WERI-Rb-1 (cell line): Measurements from ENCODE around the gene FOXL1.

Experiments used
- DNase-seq: peaks from one replicate; pipeline ENCODE4 v3.0.0-alpha.2; 2020
- H3K27ac ChIP-seq: fragments of 250-450 bp; sonication (Bioruptor Pico); 2 replicates; pipeline ENCODE4 v1.5.1; 2020; ENCODE audit warnings: mild to moderate bottlenecking, moderate library complexity
- H3K27me3 ChIP-seq: fragments of 250-450 bp; sonication (Bioruptor Pico); 2 replicates; pipeline ENCODE4 v1.5.1; 2021; ENCODE audit warnings: mild to moderate bottlenecking, low read depth, moderate library complexity; ENCODE audit not compliant: insufficient read depth, severe bottlenecking
- H3K36me3 ChIP-seq: fragments of 250-450 bp; sonication (Bioruptor Pico); 2 replicates; pipeline ENCODE4 v1.5.1; 2020; ENCODE audit warnings: mild to moderate bottlenecking, moderate library complexity
- H3K4me3 ChIP-seq: 2 replicates; pipeline ENCODE4 v1.5.1; 2011; ENCODE audit warnings: low read depth, mild to moderate bottlenecking, control low read depth, low read length
- H3K9me3 ChIP-seq: fragments of 250-450 bp; sonication (Bioruptor Pico); 2 replicates; pipeline ENCODE4 v1.5.1; 2021; ENCODE audit warnings: mild to moderate bottlenecking, moderate library complexity; ENCODE audit not compliant: severe bottlenecking
- TF ChIP-seq, protein P1 (sequence below): IDR thresholded peaks from 2 replicates; pipeline ENCODE4 v1.5.1; 2011; ENCODE audit warnings: low read depth, mild to moderate bottlenecking, control low read depth, inconsistent platforms, low read length

FOXL1 gene

GRCh38 chr16:86565181-86565631 lies 13.1 kb upstream of the FOXL1 start:
- Histone ChIP-seq H3K36me3 (no peaks in the 10 kb centered on the region), H3K4me3 (no peak overlapping the region), H3K27me3 (peaks cover 40% of the 10 kb centered on the region), H3K27ac (no peak overlapping the region), H3K9me3 (no peaks in the 10 kb centered on the region)
- TF ChIP-seq, protein P1, sequence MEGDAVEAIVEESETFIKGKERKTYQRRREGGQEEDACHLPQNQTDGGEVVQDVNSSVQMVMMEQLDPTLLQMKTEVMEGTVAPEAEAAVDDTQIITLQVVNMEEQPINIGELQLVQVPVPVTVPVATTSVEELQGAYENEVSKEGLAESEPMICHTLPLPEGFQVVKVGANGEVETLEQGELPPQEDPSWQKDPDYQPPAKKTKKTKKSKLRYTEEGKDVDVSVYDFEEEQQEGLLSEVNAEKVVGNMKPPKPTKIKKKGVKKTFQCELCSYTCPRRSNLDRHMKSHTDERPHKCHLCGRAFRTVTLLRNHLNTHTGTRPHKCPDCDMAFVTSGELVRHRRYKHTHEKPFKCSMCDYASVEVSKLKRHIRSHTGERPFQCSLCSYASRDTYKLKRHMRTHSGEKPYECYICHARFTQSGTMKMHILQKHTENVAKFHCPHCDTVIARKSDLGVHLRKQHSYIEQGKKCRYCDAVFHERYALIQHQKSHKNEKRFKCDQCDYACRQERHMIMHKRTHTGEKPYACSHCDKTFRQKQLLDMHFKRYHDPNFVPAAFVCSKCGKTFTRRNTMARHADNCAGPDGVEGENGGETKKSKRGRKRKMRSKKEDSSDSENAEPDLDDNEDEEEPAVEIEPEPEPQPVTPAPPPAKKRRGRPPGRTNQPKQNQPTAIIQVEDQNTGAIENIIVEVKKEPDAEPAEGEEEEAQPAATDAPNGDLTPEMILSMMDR = no peak
- DNase-seq = no peak

DNA sequence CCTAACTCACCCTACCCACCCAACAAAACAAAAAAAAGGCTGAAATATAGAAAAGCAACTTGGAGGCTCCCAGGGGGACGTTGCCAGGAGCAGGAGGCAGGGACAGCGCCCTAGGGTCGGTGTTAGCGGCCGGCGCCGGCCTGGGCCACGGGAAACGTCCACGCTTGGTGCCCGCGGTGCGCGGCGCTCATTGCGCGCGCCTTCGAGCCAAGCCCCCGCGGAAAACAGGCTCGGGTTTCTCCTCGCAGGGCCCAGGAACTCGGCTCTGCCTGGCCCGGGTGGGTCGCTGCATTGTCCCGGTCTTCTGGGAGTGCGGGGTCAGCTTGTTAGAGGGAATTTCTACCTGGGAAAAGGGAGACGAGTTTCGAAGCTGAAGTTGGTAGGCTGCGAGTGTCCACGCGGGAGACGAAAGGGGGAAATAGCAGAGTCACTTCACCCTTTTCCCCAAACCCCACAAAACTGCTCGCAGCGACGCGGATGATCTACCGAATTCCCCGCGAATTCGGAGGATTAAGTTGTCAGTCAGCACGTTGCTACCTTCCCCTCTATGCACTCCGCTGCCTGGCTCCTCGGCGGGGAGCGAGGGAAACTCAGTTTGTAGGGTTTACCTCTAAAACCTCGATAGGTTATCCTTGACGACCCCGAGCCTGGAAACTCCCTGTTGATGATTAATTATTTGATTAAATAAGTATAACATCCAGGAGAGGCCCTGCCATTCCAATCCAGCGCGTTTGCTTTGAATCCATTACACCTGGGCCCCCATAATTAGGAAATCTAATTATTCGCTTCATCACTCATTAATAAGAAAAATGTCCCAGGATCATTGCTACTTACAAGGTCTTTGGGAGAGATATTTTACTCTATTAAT lies 12.5 kb upstream of the FOXL1 start:
- Histone ChIP-seq H3K36me3 (no peaks in the 10 kb centered on the region), H3K4me3 (no peak overlapping the region), H3K9me3 (no peaks in the 10 kb centered on the region), H3K27me3 (peaks cover 40% of the 10 kb centered on the region), H3K27ac (no peak overlapping the region)
- no peak for DNase-seq
- TF ChIP-seq, protein P1 = no peak

DNA sequence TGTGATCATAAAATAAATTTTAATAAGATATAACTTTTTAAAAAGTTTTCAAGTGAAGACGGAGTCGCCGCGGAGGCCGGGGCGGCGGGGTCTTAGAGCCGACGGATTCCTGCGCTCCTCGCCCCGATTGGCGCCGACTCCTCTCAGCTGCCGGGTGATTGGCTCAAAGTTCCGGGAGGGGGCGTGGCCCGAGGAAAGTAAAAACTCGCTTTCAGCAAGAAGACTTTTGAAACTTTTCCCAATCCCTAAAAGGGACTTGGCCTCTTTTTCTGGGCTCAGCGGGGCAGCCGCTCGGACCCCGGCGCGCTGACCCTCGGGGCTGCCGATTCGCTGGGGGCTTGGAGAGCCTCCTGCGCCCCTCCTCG lies 11.8 kb upstream of the FOXL1 start, which contains the start of gene FOXC2:
Gene FOXC2 (plus strand): TSS at position 229 of the 365 bp plus-strand sequence. CDS start 507 bp downstream, outside the sequence.
- H3K36me3 ChIP-seq = no peaks in the 10 kb centered on the region
- no peaks in the 10 kb centered on the region for H3K9me3 ChIP-seq
- DNase-seq = no peak
- peaks cover 40% of the 10 kb centered on the region for H3K27me3 ChIP-seq
- H3K27ac ChIP-seq = no peak within 1 kb of the TSS
- H3K4me3 ChIP-seq = no peak within 1 kb of the TSS; the same call in 1 of the 2 replicates
- TF ChIP-seq, protein P1 = no peak

DNA sequence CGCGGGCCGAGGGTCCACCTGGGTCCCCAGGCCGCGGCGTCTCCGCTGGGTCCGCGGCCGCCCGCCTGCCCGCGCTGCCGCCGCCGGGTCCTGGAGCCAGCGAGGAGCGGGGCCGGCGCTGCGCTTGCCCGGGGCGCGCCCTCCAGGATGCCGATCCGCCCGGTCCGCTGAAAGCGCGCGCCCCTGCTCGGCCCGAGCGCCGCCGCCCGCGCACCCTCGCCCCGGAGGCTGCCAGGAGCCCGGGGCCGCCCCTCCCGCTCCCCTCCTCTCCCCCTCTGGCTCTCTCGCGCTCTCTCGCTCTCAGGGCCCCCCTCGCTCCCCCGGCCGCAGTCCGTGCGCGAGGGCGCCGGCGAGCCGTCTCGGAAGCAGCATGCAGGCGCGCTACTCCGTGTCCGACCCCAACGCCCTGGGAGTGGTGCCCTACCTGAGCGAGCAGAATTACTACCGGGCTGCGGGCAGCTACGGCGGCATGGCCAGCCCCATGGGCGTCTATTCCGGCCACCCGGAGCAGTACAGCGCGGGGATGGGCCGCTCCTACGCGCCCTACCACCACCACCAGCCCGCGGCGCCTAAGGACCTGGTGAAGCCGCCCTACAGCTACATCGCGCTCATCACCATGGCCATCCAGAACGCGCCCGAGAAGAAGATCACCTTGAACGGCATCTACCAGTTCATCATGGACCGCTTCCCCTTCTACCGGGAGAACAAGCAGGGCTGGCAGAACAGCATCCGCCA lies 11.2 kb upstream of the FOXL1 start:
- Histone ChIP-seq H3K9me3 (no peaks in the 10 kb centered on the region), H3K36me3 (no peaks in the 10 kb centered on the region), H3K27me3 (peaks cover 40% of the 10 kb centered on the region), H3K27ac (no peak overlapping the region), H3K4me3 (no peak overlapping the region; the same call in 1 of the 2 replicates)
- no peak for DNase-seq
- TF ChIP-seq, protein P1 = no peak

GRCh38 chr16:86567701-86568581 lies 10.4 kb upstream of the FOXL1 start:
- no peak overlapping the region for H3K4me3 ChIP-seq
- peaks cover 40% of the 10 kb centered on the region for H3K27me3 ChIP-seq
- H3K36me3 ChIP-seq = no peaks in the 10 kb centered on the region
- no peaks in the 10 kb centered on the region for H3K9me3 ChIP-seq
- no peak for DNase-seq
- no peak overlapping the region for H3K27ac ChIP-seq
- TF ChIP-seq, protein P1 = 0 out of 2 replicates have a peak, but pooled peaks have one; percentile 10
